Epithelial cell of prostate (primary cell): Measurements from ENCODE around the gene ZNF431.
"Not testable (repeated sequence)": the region's sequence is repeated elsewhere in the genome, so short reads cannot be mapped to it uniquely, and the experiment has no call there.

Experiments used
- DNase-seq: peaks from one replicate; pipeline ENCODE4 v3.0.0-alpha.2; 2011; ENCODE audit warnings: low read depth, low spot score
- H3K27ac ChIP-seq: fragments of 450-650 bp; 2 replicates; pipeline ENCODE4 v1.5.1; 2017; ENCODE audit warnings: mild to moderate bottlenecking

ZNF431 gene

GRCh38 chr19:21141787-21142464, at the start of gene ZNF431:
Gene ZNF431, plus strand, starts transcription at chr19:21142040. Its CDS starts 144 bp downstream, at chr19:21142184.
- H3K27ac ChIP-seq: peak within 1 kb of the TSS; percentile 83
- peak; percentile 75 for DNase-seq

DNA sequence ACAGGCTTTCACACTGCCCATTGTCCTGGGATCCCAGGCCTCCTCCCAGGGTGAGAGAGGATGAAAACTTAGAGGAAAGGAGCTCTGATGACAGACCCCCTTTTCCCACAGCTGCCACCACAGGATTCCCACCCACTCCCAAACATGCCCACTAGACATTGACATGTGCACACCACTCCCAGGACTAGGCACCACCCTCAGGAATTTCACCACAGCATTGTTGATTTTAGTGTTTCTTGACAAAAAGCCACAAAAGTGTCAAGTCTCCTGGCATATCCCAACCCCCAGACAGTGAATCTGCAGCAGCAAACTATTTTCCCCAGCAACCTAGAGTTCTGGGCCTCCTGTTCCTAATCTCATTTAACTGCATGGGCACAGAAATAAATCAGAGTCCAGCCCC, 49.7 kb upstream of the ZNF431 start:
- DNase-seq: no peak
- no peak overlapping the region for H3K27ac ChIP-seq

DNA sequence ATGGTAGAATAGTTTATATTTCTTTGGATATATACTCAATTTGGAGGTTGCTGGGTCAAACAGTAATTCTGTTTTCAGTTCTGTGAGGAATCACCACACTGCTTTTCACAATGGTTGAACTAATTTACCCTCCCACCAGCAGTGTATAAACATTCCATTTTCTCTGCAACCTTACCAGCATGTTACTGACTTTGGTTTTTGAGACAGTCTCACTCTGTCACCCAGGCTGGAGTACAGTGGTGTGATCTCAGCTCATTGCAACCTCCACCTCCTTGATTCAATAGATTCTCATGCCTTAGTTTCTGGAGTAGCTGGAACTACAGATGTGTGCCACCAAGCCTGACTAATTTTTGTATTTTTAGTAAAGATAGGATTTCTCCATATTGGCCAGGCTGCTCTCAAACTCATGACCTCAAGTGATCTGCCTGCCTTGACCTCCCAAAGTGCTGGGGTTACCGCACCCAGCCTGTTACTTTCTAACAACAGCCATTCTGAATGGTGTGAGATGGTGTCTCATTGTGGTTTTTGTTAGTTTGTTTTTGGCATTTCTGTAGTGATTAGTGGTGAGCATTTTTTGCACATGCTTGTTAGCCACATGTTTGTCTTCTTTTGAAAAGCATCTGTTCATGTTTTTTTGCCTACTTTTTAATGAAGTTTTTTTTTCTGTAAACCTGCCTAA, 47.4 kb upstream of the ZNF431 start:
- no peak for DNase-seq
- H3K27ac ChIP-seq: no peak overlapping the region

DNA sequence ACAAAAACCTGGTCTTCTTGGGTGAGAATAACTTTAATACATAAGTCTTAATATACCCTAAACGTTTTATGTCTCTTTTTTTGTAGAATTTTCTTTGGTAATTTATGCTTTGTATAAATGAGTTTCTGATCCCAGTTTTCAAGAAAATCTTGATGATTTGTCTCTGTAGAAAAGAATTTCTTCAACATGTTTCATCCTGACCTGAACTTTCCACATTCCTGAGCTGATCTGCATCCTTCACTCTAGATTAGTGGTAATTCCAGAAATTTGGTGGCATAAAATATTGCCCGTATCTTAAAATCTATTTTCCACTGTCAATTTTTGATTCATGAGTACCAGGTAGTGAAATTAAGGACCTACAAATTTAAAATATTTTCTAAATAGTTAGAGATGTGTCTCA, 43.5 kb upstream of the ZNF431 start:
- no peak for DNase-seq
- H3K27ac ChIP-seq: peak overlapping the region; percentile 38

DNA sequence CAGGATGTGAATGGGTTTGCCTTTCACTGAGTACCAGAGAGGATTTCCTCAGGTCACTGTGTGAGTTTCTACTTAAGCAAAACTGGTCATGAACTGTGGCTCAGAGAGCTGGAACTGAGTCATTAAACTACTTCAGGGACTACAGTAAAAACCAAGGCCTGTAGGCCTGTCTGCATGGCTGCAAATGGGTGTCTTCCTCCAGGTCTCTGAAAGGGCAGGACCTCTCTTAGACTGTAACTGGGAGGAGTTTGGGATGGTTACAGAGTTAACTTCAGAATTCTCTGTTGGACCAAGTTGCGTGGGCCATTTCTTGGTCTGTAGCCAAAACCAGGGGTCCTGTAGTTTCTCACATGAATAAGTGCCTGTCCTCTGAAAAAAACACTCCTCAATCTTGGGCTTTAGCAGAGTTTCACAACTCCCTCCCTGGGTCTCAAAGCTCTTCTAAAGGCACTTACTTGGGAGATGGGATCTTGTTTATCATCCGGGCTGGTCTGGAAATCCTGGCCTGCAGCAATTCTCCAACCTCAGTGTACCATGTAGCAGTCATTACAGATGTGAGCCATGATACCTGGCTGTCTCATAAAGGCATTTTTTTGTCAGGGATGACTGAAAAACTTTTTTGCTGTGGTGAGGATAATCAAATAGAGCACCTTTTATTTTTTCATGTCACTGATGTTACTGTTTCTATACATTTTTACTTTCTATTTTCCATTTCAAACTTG, 40.2 kb upstream of the ZNF431 start:
- H3K27ac ChIP-seq: no peak overlapping the region
- no peak for DNase-seq

DNA sequence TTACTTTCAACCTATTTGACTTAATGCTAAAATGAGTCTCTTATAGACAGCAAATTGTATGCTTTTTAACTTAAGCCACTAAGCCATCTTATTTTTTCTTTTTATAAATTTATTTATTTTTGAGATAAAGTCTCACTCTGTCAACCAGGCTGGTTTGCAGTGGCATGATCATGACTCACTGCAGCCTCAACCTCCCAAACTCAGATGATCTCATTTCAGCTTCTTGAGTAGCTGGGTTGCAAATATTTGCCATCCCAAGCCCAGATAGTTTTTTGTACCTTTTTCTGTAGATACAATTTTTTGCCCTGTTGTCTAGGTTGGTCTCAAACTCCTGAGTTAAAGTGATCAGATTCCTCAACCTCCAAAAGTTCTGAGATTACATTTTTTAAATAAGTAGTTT, 32.7 kb upstream of the ZNF431 start:
- DNase-seq: no peak
- no peak overlapping the region for H3K27ac ChIP-seq

DNA sequence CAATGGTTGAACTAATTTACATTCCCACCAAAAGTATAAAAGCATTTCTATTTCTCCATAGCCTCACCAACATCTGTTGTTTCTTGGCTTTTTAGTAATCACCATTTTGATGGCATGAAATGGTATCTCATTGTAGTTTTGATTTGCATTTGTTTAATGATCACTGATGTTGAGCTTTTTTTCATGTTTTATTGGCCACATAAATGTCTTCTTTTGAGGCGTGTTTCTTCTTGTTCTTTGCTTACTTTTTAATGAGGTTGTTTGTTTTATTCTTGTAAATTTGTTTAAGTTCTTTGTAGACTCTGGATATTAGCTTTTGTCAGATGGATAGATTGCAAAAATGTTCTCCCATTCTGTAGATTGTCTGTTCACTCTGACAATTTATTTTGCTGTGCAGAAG, 31.7 kb upstream of the ZNF431 start:
- DNase-seq: no peak
- H3K27ac ChIP-seq: no peak overlapping the region

- no peak overlapping the region for H3K27ac ChIP-seq
- no peak for DNase-seq
These were observed 26.4 kb upstream of the ZNF431 start for GRCh38 chr19:21115430-21115829.

DNA sequence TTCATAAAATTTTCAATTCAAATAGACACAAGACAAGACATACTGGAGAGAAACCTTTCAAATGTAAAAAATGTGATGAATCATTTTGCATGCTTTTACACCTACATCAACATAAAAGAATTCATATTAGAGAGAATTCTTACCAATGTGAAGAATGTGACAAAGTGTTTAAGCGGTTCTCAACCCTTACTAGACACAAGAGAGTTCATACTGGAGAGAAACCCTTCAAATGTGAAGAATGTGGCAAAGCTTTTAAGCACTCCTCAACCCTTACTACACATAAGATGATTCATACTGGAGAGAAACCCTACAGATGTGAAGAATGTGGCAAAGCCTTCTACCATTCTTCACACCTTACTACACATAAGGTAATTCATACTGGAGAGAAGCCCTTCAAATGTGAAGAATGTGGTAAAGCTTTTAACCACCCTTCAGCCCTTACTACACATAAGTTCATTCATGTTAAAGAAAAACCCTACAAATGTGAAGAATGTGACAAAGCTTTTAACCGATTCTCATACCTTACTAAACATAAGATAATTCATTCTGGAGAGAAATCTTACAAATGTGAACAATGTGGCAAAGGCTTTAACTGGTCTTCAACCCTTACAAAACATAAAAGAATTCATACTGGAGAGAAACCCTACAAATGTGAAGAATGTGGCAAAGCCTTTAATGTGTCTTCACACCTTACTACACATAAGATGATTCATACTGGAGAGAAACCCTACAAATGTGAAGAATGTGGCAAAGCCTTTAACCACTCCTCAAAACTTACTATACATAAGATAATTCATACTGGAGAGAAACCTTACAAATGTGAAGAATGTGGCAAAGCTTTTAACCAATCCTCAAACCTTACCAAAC, 24.6 kb upstream of the ZNF431 start:
- no peak for DNase-seq
- peak overlapping the region; percentile 62 for H3K27ac ChIP-seq

- H3K27ac ChIP-seq: no peak overlapping the region
- no peak for DNase-seq
These were observed 15.8 kb upstream of the ZNF431 start for GRCh38 chr19:21126078-21126477.

DNA sequence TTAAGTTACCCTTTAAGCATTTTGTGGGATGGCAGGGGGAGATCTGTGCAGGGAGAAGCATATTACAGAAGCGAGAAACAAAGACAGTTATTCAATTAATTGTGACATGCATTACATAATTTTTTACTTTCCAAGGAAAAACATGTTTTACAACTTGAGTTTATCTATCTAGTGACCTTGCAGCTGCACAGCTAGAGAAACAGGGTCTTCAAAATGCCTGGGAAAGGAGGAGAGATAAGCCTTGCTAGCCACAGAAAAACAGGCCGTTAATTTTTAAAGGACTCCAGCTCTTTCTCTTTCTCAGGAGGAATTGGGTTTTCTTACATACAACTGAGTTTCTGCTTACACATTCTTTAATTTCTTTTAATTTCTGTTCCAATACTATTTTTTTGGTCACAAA, 14.8 kb upstream of the ZNF431 start:
- H3K27ac ChIP-seq: no peak overlapping the region
- no peak for DNase-seq

DNA sequence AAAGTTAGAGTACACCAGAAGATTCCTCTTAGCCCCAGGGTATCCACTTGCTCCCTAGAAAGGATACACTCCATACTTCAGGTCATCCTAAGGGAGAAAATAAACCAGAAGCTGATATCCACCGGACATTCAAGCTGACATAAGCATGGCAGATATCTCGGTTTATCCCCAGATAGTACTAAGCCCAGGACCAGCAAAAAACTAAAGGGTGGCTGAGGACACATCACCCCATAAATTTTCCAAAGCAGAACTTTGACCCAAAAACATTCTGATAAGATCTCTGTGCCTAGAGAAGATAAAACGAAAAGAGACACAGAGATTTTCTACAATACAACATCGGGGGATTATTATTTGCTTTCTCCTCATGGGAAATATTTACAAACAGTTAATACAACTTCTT, 13.9 kb upstream of the ZNF431 start:
- no peak overlapping the region for H3K27ac ChIP-seq
- DNase-seq: no peak

GRCh38 chr19:21128901-21129698, 12.7 kb upstream of the ZNF431 start:
- peak overlapping the region; percentile 48 for H3K27ac ChIP-seq
- DNase-seq: no peak

DNA sequence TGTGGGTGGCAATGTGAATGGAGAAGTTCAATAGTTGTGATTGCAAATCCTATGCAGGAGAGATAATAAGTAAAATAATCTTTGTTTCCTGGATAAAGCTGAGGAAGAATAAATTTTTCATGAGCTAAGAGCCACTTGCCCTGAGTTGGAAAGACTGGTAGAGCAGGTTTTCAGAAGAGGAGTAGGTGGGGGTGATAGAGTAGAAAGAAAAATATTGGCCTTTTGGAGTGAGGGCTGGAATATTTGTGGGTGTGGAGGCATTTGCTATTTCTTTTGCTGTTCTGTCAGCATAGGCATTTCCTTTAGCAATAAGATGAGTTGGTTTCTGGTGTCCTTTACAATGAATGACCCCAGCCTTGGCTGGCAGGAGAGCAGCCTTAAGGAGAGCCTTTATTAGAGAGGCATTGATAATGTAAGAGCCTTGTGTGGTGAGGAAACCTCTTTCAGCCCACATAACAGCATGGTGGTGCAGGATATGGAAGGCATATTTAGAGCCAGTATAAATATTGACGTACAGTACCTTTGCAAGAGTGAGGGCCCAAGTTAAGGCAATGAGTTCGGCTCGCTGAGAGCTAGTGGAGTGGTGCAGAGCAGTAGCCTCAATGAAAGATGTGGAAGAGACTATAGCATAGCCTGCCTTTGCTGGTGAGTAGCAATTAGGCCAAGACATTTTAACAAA, 11.6 kb upstream of the ZNF431 start:
- peak overlapping the region; percentile 48 for H3K27ac ChIP-seq
- no peak for DNase-seq

DNA sequence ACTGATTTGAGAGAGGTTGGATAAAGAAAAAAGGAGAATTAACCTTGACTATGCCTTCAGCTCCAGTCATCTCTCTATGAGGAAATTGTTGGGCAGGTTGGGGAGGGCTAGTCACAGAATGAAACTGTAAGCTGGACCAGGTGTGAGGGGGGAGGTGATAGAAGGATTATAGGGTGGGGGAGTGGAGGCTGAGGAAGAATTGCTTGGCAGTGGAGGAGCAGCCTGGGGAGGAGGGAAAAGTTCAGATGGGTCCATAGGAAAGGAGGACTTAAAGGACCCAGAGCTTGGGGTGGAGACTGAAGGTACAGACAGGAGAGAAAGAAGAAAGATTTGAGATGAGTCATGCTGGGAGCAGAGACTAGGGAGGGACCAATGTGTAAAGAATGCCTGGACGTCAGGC, 8.2 kb upstream of the ZNF431 start:
- no peak for DNase-seq
- H3K27ac ChIP-seq: peak overlapping the region; percentile 16

DNA sequence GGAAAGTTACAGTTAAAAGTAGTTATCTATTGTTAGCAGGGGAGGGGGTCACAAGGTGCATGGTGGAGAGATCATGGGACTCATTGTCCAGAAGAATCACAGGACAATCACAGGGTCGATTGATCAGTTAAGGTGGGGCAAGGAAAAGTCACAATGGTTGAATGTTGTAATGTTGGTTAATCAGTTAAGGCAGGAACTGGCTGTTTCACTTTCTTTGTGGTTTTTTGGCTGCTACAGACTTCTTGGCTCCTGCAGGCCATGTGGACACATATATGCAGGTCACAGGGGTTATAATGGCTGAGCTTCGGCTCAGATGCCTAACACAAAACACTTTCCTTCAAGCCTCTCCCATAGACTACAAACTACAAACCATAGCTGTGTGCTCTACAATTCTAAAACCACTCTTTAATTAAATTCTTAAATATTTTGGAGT, 6.9 kb upstream of the ZNF431 start:
- no peak for DNase-seq
- no peak overlapping the region for H3K27ac ChIP-seq

GRCh38 chr19:21135433-21135832, 6.4 kb upstream of the ZNF431 start:
- no peak overlapping the region for H3K27ac ChIP-seq
- DNase-seq: no peak

DNA sequence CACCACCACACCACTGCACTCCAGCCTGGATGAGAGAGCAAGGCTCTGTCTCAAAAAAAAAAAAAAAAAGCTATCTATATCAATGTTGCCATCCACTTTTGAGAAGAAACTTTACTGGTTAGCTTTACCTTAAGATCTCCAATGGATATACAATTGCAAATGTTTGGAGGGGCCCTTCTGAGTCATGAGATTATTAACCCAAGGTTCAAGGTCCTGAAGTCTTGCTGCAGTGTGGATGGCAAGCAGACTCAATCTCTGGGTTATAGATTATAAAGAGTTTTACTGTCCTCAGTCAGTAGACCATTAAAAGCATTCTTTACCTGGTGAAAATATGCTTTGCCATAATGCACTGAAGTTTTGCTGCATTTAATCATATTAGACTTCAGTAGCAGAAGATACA, 3.7 kb upstream of the ZNF431 start:
- H3K27ac ChIP-seq: no peak overlapping the region
- DNase-seq: no peak

DNA sequence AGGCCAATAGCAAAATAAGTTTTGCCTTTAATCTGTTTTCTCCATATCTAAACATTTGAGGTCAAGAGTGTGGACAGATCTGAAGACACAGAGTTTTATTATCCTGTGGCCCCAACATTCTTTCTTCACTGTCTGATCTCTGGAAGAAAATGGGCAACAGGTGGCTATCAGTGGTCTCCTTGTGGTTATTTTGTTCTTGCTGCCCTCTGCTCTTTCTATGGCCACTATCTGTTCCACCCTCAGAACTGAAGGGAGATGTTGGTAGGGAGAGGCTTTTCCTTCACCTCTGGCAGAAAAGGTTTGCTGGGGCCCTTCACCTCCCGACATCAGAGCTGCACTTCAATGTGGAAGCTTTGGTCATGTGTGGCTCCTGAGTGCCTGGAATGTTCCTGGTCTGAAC, 834 bp upstream of the ZNF431 start:
- not testable (repeated sequence) for DNase-seq, H3K27ac ChIP-seq
